ENCODE data around the gene ALDOA. TPM values are rescaled to one million over a fixed set of nuclear protein-coding genes. Genes with fewer than 3 reads are reported as not detected.

ALDOA gene
- total and polyA plus RNA-seq, 9 of the 15 experiments (the other 6 are each of a cell fraction or from before 2014, with no cell fraction given), result 311 to 2,224 (median 1,293) TPM

DNA sequence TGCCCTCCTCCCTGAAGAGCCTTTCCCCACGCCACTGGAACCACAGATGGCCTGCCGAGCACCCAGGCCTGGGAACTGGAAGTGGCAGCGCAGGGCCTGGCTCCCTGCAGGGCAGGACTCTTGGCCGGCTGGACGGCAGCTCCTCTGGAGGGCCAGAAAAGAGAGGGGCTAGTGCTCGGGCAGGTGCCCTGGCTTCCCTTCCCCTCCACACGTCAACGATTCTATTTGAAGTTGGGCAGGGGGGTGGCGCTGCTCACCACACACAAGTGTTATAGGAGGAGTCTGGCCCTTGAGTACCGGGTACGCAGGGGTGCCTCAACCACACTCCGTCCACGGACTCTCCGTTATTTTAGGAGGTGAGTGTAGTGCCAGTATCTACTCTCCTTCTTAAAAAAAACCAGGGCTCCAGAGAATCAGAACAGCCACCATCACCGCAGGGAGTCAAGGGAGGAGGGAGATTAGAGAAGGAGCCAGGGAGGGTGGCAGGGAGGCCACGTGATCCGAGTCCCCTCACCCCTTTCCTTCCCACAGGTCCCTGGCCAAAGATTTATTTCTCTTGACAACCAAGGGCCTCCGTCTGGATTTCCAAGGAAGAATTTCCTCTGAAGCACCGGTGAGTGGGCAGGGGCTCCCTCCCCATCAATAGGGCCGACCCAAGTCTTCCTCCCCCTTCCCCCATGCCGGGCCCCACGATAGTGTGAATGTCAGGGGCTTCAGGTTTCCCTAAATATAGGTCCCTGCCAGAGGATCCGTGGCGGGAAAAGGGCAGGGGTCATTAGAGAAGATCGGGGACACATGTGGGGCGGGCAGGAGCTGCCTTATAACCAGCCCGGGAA is 1.4 kb upstream of the ALDOA start (continued):
- TF ChIP-seq, protein P1, sequence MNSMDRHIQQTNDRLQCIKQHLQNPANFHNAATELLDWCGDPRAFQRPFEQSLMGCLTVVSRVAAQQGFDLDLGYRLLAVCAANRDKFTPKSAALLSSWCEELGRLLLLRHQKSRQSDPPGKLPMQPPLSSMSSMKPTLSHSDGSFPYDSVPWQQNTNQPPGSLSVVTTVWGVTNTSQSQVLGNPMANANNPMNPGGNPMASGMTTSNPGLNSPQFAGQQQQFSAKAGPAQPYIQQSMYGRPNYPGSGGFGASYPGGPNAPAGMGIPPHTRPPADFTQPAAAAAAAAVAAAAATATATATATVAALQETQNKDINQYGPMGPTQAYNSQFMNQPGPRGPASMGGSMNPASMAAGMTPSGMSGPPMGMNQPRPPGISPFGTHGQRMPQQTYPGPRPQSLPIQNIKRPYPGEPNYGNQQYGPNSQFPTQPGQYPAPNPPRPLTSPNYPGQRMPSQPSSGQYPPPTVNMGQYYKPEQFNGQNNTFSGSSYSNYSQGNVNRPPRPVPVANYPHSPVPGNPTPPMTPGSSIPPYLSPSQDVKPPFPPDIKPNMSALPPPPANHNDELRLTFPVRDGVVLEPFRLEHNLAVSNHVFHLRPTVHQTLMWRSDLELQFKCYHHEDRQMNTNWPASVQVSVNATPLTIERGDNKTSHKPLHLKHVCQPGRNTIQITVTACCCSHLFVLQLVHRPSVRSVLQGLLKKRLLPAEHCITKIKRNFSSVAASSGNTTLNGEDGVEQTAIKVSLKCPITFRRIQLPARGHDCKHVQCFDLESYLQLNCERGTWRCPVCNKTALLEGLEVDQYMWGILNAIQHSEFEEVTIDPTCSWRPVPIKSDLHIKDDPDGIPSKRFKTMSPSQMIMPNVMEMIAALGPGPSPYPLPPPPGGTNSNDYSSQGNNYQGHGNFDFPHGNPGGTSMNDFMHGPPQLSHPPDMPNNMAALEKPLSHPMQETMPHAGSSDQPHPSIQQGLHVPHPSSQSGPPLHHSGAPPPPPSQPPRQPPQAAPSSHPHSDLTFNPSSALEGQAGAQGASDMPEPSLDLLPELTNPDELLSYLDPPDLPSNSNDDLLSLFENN (IDR thresholded peaks at IDR 0.05; ENCODE audit: low read depth in 2 of 2, low read length in 2 of 2), result no peak
- TF ChIP-seq, protein P2, sequence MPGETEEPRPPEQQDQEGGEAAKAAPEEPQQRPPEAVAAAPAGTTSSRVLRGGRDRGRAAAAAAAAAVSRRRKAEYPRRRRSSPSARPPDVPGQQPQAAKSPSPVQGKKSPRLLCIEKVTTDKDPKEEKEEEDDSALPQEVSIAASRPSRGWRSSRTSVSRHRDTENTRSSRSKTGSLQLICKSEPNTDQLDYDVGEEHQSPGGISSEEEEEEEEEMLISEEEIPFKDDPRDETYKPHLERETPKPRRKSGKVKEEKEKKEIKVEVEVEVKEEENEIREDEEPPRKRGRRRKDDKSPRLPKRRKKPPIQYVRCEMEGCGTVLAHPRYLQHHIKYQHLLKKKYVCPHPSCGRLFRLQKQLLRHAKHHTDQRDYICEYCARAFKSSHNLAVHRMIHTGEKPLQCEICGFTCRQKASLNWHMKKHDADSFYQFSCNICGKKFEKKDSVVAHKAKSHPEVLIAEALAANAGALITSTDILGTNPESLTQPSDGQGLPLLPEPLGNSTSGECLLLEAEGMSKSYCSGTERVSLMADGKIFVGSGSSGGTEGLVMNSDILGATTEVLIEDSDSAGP (CRISPR knock-in tag; IDR thresholded peaks at IDR 0.05), result no peak
- TF ChIP-seq E2F3 (CRISPR knock-in tag; IDR thresholded peaks at IDR 0.05) (no peak), BRD4 (IDR thresholded peaks at IDR 0.05) (no peak), MYBL2 (IDR thresholded peaks at IDR 0.05; ENCODE audit: low read depth) (no peak), MYBL2 (CRISPR knock-in tag; IDR thresholded peaks at IDR 0.05; ENCODE audit: borderline replicate concordance) (no peak), EP400 (IDR thresholded peaks at IDR 0.05) (peak; percentile 28), ZNF507 (tag; conservative IDR thresholded peaks at IDR 0.05) (no peak), ZNF77 (CRISPR knock-in tag; IDR thresholded peaks at IDR 0.05) (no peak), ZNF444 (CRISPR knock-in tag; IDR thresholded peaks at IDR 0.05) (no peak)
- TF ChIP-seq, protein P3, sequence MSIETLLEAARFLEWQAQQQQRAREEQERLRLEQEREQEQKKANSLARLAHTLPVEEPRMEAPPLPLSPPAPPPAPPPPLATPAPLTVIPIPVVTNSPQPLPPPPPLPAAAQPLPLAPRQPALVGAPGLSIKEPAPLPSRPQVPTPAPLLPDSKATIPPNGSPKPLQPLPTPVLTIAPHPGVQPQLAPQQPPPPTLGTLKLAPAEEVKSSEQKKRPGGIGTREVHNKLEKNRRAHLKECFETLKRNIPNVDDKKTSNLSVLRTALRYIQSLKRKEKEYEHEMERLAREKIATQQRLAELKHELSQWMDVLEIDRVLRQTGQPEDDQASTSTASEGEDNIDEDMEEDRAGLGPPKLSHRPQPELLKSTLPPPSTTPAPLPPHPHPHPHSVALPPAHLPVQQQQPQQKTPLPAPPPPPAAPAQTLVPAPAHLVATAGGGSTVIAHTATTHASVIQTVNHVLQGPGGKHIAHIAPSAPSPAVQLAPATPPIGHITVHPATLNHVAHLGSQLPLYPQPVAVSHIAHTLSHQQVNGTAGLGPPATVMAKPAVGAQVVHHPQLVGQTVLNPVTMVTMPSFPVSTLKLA (conservative IDR thresholded peaks at IDR 0.05), result peak; percentile 67 to 69
- TF ChIP-seq, protein P4, sequence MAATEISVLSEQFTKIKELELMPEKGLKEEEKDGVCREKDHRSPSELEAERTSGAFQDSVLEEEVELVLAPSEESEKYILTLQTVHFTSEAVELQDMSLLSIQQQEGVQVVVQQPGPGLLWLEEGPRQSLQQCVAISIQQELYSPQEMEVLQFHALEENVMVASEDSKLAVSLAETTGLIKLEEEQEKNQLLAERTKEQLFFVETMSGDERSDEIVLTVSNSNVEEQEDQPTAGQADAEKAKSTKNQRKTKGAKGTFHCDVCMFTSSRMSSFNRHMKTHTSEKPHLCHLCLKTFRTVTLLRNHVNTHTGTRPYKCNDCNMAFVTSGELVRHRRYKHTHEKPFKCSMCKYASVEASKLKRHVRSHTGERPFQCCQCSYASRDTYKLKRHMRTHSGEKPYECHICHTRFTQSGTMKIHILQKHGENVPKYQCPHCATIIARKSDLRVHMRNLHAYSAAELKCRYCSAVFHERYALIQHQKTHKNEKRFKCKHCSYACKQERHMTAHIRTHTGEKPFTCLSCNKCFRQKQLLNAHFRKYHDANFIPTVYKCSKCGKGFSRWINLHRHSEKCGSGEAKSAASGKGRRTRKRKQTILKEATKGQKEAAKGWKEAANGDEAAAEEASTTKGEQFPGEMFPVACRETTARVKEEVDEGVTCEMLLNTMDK (IDR thresholded peaks at IDR 0.05; ENCODE audit: borderline replicate concordance, insufficient read depth, low read depth, low read length, poor library complexity, severe bottlenecking), result no peak

Measured in K562 (cell line).